Trophoblast cell (in vitro differentiated cells and primary cell): ENCODE data around the gene SAP30L.

Experiments
- DNase-seq, 2 donors: peaks; one replicate each; pipeline ENCODE4 v3.0.0-alpha.2; 2016
- H2AFZ ChIP-seq: 2 replicates; pipeline ENCODE4 v1.6.1; 2013; ENCODE audit warnings: low read length, moderate library complexity, mild to moderate bottlenecking; ENCODE audit not compliant: insufficient read depth, poor library complexity
- H2AK5ac ChIP-seq: 2 replicates; pipeline ENCODE4 v1.6.1; 2013; ENCODE audit warnings: mild to moderate bottlenecking, low read length
- H2BK120ac ChIP-seq: 2 replicates; pipeline ENCODE4 v1.6.1; 2013; ENCODE audit warnings: low read length, mild to moderate bottlenecking, moderate library complexity; ENCODE audit not compliant: insufficient read depth, poor library complexity
- H2BK12ac ChIP-seq: 2 replicates; pipeline ENCODE4 v1.6.1; 2013; ENCODE audit warnings: mild to moderate bottlenecking, low read length, moderate library complexity
- H2BK5ac ChIP-seq: 2 replicates; pipeline ENCODE4 v1.6.1; 2013; ENCODE audit warnings: low read length, low read depth, moderate library complexity, mild to moderate bottlenecking; ENCODE audit not compliant: poor library complexity
- H3K14ac ChIP-seq: 2 replicates; pipeline ENCODE4 v1.6.1; 2013; ENCODE audit warnings: mild to moderate bottlenecking, low read length
- H3K18ac ChIP-seq: 2 replicates; pipeline ENCODE4 v1.6.1; 2013; ENCODE audit warnings: mild to moderate bottlenecking, low read length
- H3K23ac ChIP-seq: 2 replicates; pipeline ENCODE4 v1.6.1; 2013; ENCODE audit warnings: low read length
- H3K27ac ChIP-seq: 2 replicates; pipeline ENCODE4 v1.5.1; 2013; ENCODE audit warnings: low read depth, mild to moderate bottlenecking, inconsistent platforms, low read length, moderate library complexity
- H3K27me3 ChIP-seq: 2 replicates; pipeline ENCODE4 v1.6.1; 2013; ENCODE audit warnings: inconsistent platforms, mild to moderate bottlenecking, low read length, moderate library complexity; ENCODE audit not compliant: insufficient read depth
- H3K36me3 ChIP-seq, 2 experiments: 1 replicate in 1 of 2; 2 replicates in 1 of 2; pipeline ENCODE4 v1.6.1; 2013; ENCODE audit warnings: low read length in 2 of 2, mild to moderate bottlenecking in 2 of 2, moderate library complexity in 1 of 2; ENCODE audit not compliant: insufficient read depth in 2 of 2, control insufficient read depth in 1 of 2
- H3K4ac ChIP-seq: 2 replicates; pipeline ENCODE4 v1.6.1; 2013; ENCODE audit warnings: low read depth, mild to moderate bottlenecking, low read length, moderate library complexity
- H3K4me1 ChIP-seq, 2 experiments: 1 replicate in 1 of 2; 2 replicates in 1 of 2; pipeline ENCODE4 v1.6.1; 2013; ENCODE audit warnings: low read length in 2 of 2, mild to moderate bottlenecking in 2 of 2, moderate library complexity in 1 of 2; ENCODE audit not compliant: insufficient read depth in 2 of 2, control insufficient read depth in 1 of 2
- H3K4me2 ChIP-seq: 2 replicates; pipeline ENCODE4 v1.6.1; 2013; ENCODE audit warnings: inconsistent platforms, mild to moderate bottlenecking, low read length, moderate library complexity
- H3K4me3 ChIP-seq: 2 replicates; pipeline ENCODE4 v1.5.1; 2013; ENCODE audit warnings: mild to moderate bottlenecking, low read depth, low read length, inconsistent platforms
- H3K79me1 ChIP-seq: one replicate; pipeline ENCODE4 v1.6.1; 2013; ENCODE audit warnings: low read length
- H3K79me2 ChIP-seq: 2 replicates; pipeline ENCODE4 v1.6.1; 2013; ENCODE audit warnings: low read length, mild to moderate bottlenecking; ENCODE audit not compliant: control insufficient read depth, insufficient read depth, poor library complexity
- H3K9ac ChIP-seq: 2 replicates; pipeline ENCODE4 v1.6.1; 2013; ENCODE audit warnings: mild to moderate bottlenecking, low read length
- H3K9me3 ChIP-seq: 2 replicates; pipeline ENCODE4 v1.6.1; 2013; ENCODE audit warnings: low read depth, mild to moderate bottlenecking, control low read depth, inconsistent platforms, low read length; ENCODE audit not compliant: insufficient read depth
- H4K12ac ChIP-seq: 2 replicates; pipeline ENCODE4 v1.6.1; 2013; ENCODE audit warnings: low read depth, mild to moderate bottlenecking, low read length, moderate library complexity
- H4K8ac ChIP-seq: 2 replicates; pipeline ENCODE4 v1.6.1; 2013; ENCODE audit warnings: low read depth, mild to moderate bottlenecking, low read length, moderate library complexity
- H4K91ac ChIP-seq: one replicate; pipeline ENCODE4 v1.6.1; 2013; ENCODE audit warnings: low read depth, mild to moderate bottlenecking, low read length, moderate library complexity
- WGBS: extraction: QIAGEN DNeasy Blood & Tissue Kit; methylation state at CpG from one replicate; pipeline ENCODE4 v1.1.7; 2013; ENCODE audit warnings: missing lambda C conversion rate; ENCODE audit not compliant: insufficient read length, insufficient coverage; ENCODE audit errors: extremely low coverage; 5-methylcytosine and 5-hydroxymethylcytosine counted together

Gene SAP30L

GRCh38 chr5:154477382-154478223, 31.8 kb downstream of the SAP30L start:
- Histone ChIP-seq H3K23ac (no peak overlapping the region), H3K4me3 (peak overlapping the region; percentile 97), H3K4me2 (peak overlapping the region; percentile 62), H2BK120ac (peak overlapping the region; percentile 24), H3K9ac (peak overlapping the region; percentile 98), H2AK5ac (no peak overlapping the region), H3K18ac (peak overlapping the region; percentile 35), H3K79me1 (peaks cover 91% of the 10 kb centered on the region), H2AFZ (peak overlapping the region; percentile 33), H3K4me1 (peaks cover 12 to 19% of the 10 kb centered on the region in 2 experiments), H4K8ac (peak overlapping the region; percentile 53), H4K91ac (peak overlapping the region; percentile 27), H2BK12ac (no peak overlapping the region), H3K27ac (peak overlapping the region; percentile 92), H3K36me3 (peaks cover 49 to 52% of the 10 kb centered on the region in 2 experiments), H3K79me2 (peaks cover 70% of the 10 kb centered on the region), H3K27me3 (no peaks in the 10 kb centered on the region), H3K9me3 (no peaks in the 10 kb centered on the region), H4K12ac (no peak overlapping the region), H3K14ac (peak overlapping the region; percentile 54), H2BK5ac (peak overlapping the region; percentile 37), H3K4ac (peak overlapping the region; percentile 85)
- DNase-seq: peak; percentile 57 to 79
- WGBS: no CpG with 5 or more reads among the region's 68 CpGs

GRCh38 chr5:154478224-154478565, 32.4 kb downstream of the SAP30L start, which contains the start of gene HAND1:
Gene HAND1, minus strand, starts transcription at chr5:154478227. Its CDS starts 219 bp downstream, at chr5:154478008.
- no peaks in the 10 kb centered on the region for H3K9me3 ChIP-seq

GRCh38 chr5:154478752-154479159, 33.0 kb downstream of the SAP30L start:
- peak overlapping the region; percentile 97 for H4K91ac ChIP-seq
- peak overlapping the region; percentile 98 for H3K4ac ChIP-seq
- H3K79me1 ChIP-seq: peaks cover 92% of the 10 kb centered on the region
- H3K14ac ChIP-seq: peak overlapping the region; percentile 97
- peak overlapping the region; percentile 49 for H2AFZ ChIP-seq
- peak overlapping the region; percentile 98 for H2BK5ac ChIP-seq
- peak overlapping the region; percentile 93 for H3K27ac ChIP-seq
- peak overlapping the region; percentile 75 for H3K4me3 ChIP-seq
- peak overlapping the region; percentile 98 for H2BK120ac ChIP-seq
- no peaks in the 10 kb centered on the region for H3K27me3 ChIP-seq
- H3K9ac ChIP-seq: peak overlapping the region; percentile 82
- WGBS: no CpG with 5 or more reads among the region's 27 CpGs
- H3K18ac ChIP-seq: peak overlapping the region; percentile 99
- peak overlapping the region; percentile 79 for H3K4me2 ChIP-seq
- H4K8ac ChIP-seq: peak overlapping the region; percentile 95
- peaks cover 73% of the 10 kb centered on the region for H3K79me2 ChIP-seq
- peak overlapping the region; percentile 93 for H2AK5ac ChIP-seq
- no peak overlapping the region for H3K23ac ChIP-seq
- H3K4me1 ChIP-seq: peaks cover 18 to 28% of the 10 kb centered on the region in 2 experiments
- no peak for DNase-seq
- peak overlapping the region; percentile 71 for H4K12ac ChIP-seq
- H2BK12ac ChIP-seq: peak overlapping the region; percentile 72
- peaks cover 38 to 41% of the 10 kb centered on the region in 2 experiments for H3K36me3 ChIP-seq
- no peaks in the 10 kb centered on the region for H3K9me3 ChIP-seq

More at GRCh38 chr5:154478224-154478565, 32.4 kb downstream of the SAP30L start, which contains the start of gene HAND1:
- Histone ChIP-seq H3K4me3 (peak within 1 kb of the TSS; percentile 97), H3K23ac (no peak within 1 kb of the TSS), H3K4me1 (peaks cover 18 to 24% of the 10 kb centered on the region in 2 experiments), H3K4me2 (peak within 1 kb of the TSS; percentile 79), H3K18ac (peak within 1 kb of the TSS; percentile 99), H4K12ac (peak within 1 kb of the TSS; percentile 71), H4K8ac (peak within 1 kb of the TSS; percentile 95), H3K79me1 (peaks cover 92% of the 10 kb centered on the region), H3K27ac (peak within 1 kb of the TSS; percentile 93), H4K91ac (peak within 1 kb of the TSS; percentile 97), H3K4ac (peak within 1 kb of the TSS; percentile 98), H2BK120ac (peak within 1 kb of the TSS; percentile 98), H3K36me3 (peaks cover 43 to 46% of the 10 kb centered on the region in 2 experiments), H3K14ac (peak within 1 kb of the TSS; percentile 97), H3K27me3 (no peaks in the 10 kb centered on the region), H3K9ac (peak within 1 kb of the TSS; percentile 98), H2BK5ac (peak within 1 kb of the TSS; percentile 98), H3K79me2 (peaks cover 74% of the 10 kb centered on the region), H2AFZ (peak within 1 kb of the TSS; percentile 49), H2BK12ac (peak within 1 kb of the TSS; percentile 72), H2AK5ac (peak within 1 kb of the TSS; percentile 93)
- no CpG with 5 or more reads among the region's 20 CpGs for WGBS
- DNase-seq: no peak

- Histone ChIP-seq H3K27ac (peak overlapping the region; percentile 93), H3K9me3 (no peaks in the 10 kb centered on the region), H3K27me3 (no peaks in the 10 kb centered on the region), H2BK12ac (peak overlapping the region; percentile 72), H2AK5ac (peak overlapping the region; percentile 93), H3K4me3 (peak overlapping the region; percentile 75), H3K9ac (peak overlapping the region; percentile 82), H4K91ac (peak overlapping the region; percentile 97), H2BK5ac (peak overlapping the region; percentile 98), H3K4ac (peak overlapping the region; percentile 98), H3K79me1 (peaks cover 93% of the 10 kb centered on the region), H3K4me2 (peak overlapping the region; percentile 79), H3K14ac (peak overlapping the region; percentile 97), H3K79me2 (peaks cover 71% of the 10 kb centered on the region), H3K18ac (peak overlapping the region; percentile 99), H3K36me3 (peaks cover 32 to 35% of the 10 kb centered on the region in 2 experiments), H2BK120ac (peak overlapping the region; percentile 98), H4K12ac (peak overlapping the region; percentile 71), H2AFZ (peak overlapping the region; percentile 49), H3K23ac (peak overlapping the region; percentile 4), H4K8ac (peak overlapping the region; percentile 95), H3K4me1 (peaks cover 21 to 31% of the 10 kb centered on the region in 2 experiments)
- no peak for DNase-seq
- no CpG with 5 or more reads among the region's 44 CpGs for WGBS
These were observed 33.6 kb downstream of the SAP30L start for GRCh38 chr5:154479160-154479943.
